Activated CD4-positive, alpha-beta T cell treated with anti-CD3 and anti-CD28 coated beads, Interleukin-2, amount 10 ng/mL, durations not matched to agents 7 days and 5 days (primary cell): Measurements from ENCODE around the gene TRPM3. TPM values are rescaled to one million over a fixed set of nuclear protein-coding genes. Genes with fewer than 3 reads are reported as not detected.

Experiments
- CTCF ChIA-PET: fragments of 350-600 bp; sonication (Branson Sonifier 250); formaldehyde crosslinking; loops from one replicate; lab custom pipeline; 2021; ENCODE audit warnings: antibody characterized with exemption; lab: Charles Lee
- POLR2A ChIA-PET: fragments of 350-600 bp; sonication (Branson Sonifier 250); formaldehyde crosslinking; loops from one replicate; lab custom pipeline; 2021; ENCODE audit warnings: antibody characterized with exemption; lab: Charles Lee
- DNase-seq: peaks from one replicate; pipeline ENCODE4 v3.0.0-alpha.2; 2020
- H3K27ac Mint-ChIP-seq: one replicate; pipeline ENCODE4 v1.8.0; 2021; ENCODE audit warnings: mild to moderate bottlenecking, moderate library complexity, mixed read lengths
- H3K27me3 Mint-ChIP-seq: one replicate; pipeline ENCODE4 v1.8.0; 2021; ENCODE audit warnings: mixed read lengths
- H3K36me3 Mint-ChIP-seq: one replicate; pipeline ENCODE4 v1.8.0; 2021; ENCODE audit warnings: low read depth, mixed read lengths
- H3K4me1 Mint-ChIP-seq: one replicate; pipeline ENCODE4 v1.8.0; 2021; ENCODE audit warnings: mixed read lengths
- H3K4me3 Mint-ChIP-seq: one replicate; pipeline ENCODE4 v1.8.0; 2021; ENCODE audit warnings: mild to moderate bottlenecking, moderate library complexity, mixed read lengths
- H3K9me3 Mint-ChIP-seq: one replicate; pipeline ENCODE4 v1.8.0; 2021; ENCODE audit warnings: mixed read lengths
- total RNA-seq, 2 experiments: library from RNA; stranded (reverse); gene quantifications; one replicate each; pipeline ENCODE4 v1.2.3, GENCODE V29; 2021

Gene TRPM3
- total RNA-seq, 2 experiments from 2014 or later, result not detected

DNA sequence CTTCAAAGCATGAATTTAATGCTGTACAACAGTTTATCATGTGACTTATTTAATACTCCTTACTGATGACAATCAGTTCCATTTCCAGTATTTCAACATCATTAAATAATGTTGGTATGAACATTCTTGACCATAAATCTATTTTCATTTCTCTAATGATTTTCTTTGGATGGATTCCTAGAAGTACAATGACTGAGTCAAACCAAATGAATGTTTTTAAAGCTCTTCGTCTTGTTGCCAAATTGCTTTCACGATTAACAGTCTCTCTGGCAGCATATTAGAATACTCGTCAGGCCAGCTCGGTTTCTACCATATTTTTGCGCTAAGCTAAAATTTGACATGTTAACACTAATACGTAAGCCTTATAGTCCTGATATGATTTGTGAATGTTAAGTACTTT is 197.0 kb downstream of the TRPM3 start:
- DNase-seq, result no peak
- Mint-ChIP-seq H3K4me3 (no peak overlapping the region), H3K36me3 (no peaks in the 10 kb centered on the region), H3K9me3 (no peaks in the 10 kb centered on the region), H3K27ac (no peak overlapping the region), H3K27me3 (no peaks in the 10 kb centered on the region), H3K4me1 (no peaks in the 10 kb centered on the region)
- CTCF ChIA-PET, result no interaction called here
- POLR2A ChIA-PET, result no interaction called here

GRCh38 chr9:70923961-70924360 is 197.5 kb downstream of the TRPM3 start:
- DNase-seq, result no peak
- H3K27ac Mint-ChIP-seq, result no peak overlapping the region
- ChIA-PET POLR2A (no interaction called here), CTCF (no interaction called here)
- H3K4me1 Mint-ChIP-seq, result no peaks in the 10 kb centered on the region
- no peaks in the 10 kb centered on the region for H3K27me3 Mint-ChIP-seq
- no peak overlapping the region for H3K4me3 Mint-ChIP-seq
- no peaks in the 10 kb centered on the region for H3K9me3 Mint-ChIP-seq
- no peaks in the 10 kb centered on the region for H3K36me3 Mint-ChIP-seq

DNA sequence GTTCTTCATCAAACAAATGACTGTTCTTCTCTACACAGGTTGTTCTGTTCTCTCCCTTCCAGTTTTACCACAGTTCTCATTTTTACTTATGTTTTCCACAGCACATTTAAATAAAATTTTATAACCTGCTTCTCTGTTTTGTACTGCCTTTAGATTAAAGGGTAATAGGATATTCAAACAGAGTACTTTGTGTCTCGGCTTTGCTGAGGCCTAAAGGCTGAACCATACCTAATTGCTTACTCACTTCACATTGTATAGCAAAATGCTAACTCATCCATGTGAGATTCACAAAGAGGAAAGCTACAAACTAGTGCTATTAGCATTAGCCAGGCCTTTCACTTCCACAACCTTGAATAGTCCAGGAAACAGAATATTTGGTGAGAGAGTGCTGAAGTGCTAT is 200.3 kb downstream of the TRPM3 start:
- Mint-ChIP-seq H3K27me3 (no peaks in the 10 kb centered on the region), H3K27ac (no peak overlapping the region), H3K4me1 (no peaks in the 10 kb centered on the region), H3K9me3 (no peaks in the 10 kb centered on the region), H3K4me3 (no peak overlapping the region), H3K36me3 (no peaks in the 10 kb centered on the region)
- ChIA-PET CTCF (no interaction called here), POLR2A (no interaction called here)
- DNase-seq, result no peak

DNA sequence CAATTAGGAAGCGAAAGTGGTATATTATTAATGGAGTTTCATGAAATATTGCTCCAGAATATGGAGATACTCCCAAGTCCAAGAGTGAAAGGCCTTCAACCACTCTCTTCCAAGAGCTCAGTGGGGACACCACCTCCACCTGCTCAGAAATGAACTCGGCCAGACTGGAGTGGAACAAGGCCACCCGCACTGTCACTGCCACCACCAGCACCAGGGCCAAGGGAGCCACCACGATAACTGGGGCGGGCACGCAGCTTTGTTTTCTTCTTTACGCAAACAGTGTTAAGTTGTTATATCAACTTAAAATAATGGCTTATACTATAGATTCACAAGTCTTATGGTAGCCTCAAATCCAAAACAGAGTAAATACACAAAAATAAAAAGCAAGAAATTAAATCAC is 204.1 kb downstream of the TRPM3 start:
- no peak overlapping the region for H3K4me3 Mint-ChIP-seq
- no peaks in the 10 kb centered on the region for H3K27me3 Mint-ChIP-seq
- H3K36me3 Mint-ChIP-seq, result no peaks in the 10 kb centered on the region
- H3K27ac Mint-ChIP-seq, result no peak overlapping the region
- DNase-seq, result no peak
- POLR2A ChIA-PET, result no interaction called here
- H3K9me3 Mint-ChIP-seq, result no peaks in the 10 kb centered on the region
- CTCF ChIA-PET, result no interaction called here
- no peaks in the 10 kb centered on the region for H3K4me1 Mint-ChIP-seq

- CTCF ChIA-PET, result no interaction called here
- H3K4me3 Mint-ChIP-seq, result no peak overlapping the region
- H3K9me3 Mint-ChIP-seq, result no peaks in the 10 kb centered on the region
- POLR2A ChIA-PET, result no interaction called here
- no peaks in the 10 kb centered on the region for H3K4me1 Mint-ChIP-seq
- no peak for DNase-seq
- no peak overlapping the region for H3K27ac Mint-ChIP-seq
- H3K27me3 Mint-ChIP-seq, result no peaks in the 10 kb centered on the region
- no peaks in the 10 kb centered on the region for H3K36me3 Mint-ChIP-seq
Measured at GRCh38 chr9:70911791-70912190, 209.6 kb downstream of the TRPM3 start.

GRCh38 chr9:70910598-70910997 is 210.8 kb downstream of the TRPM3 start:
- CTCF ChIA-PET, result no interaction called here
- H3K4me3 Mint-ChIP-seq, result no peak overlapping the region
- no peaks in the 10 kb centered on the region for H3K4me1 Mint-ChIP-seq
- H3K9me3 Mint-ChIP-seq, result no peaks in the 10 kb centered on the region
- H3K27me3 Mint-ChIP-seq, result no peaks in the 10 kb centered on the region
- no peak overlapping the region for H3K27ac Mint-ChIP-seq
- no peak for DNase-seq
- POLR2A ChIA-PET, result no interaction called here
- H3K36me3 Mint-ChIP-seq, result no peaks in the 10 kb centered on the region

DNA sequence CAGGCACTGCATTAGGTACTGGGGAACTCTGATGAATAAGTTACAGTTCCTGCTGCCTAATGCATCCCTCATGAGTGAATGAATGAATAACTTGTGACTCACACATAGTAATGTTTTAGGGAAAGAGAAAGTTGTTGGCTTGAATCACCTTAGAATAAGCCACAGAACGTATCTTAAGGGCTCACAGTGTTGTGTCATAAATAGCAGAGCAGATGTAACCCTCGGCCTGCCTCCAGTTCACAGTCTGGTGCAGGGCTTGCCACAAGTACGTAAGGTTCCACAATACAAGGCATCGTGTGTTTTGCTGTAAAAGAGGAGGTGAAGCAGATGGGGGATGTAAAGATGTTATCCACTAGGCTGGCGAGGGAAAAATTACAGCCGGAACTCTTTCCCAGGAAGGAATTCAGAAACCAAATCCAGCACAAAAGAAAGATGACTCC is 218.7 kb downstream of the TRPM3 start:
- no peak overlapping the region for H3K4me3 Mint-ChIP-seq
- DNase-seq, result no peak
- no peaks in the 10 kb centered on the region for H3K36me3 Mint-ChIP-seq
- H3K27me3 Mint-ChIP-seq, result no peaks in the 10 kb centered on the region
- H3K9me3 Mint-ChIP-seq, result no peaks in the 10 kb centered on the region
- no peak overlapping the region for H3K27ac Mint-ChIP-seq
- ChIA-PET CTCF (no interaction called here), POLR2A (no interaction called here)
- H3K4me1 Mint-ChIP-seq, result no peaks in the 10 kb centered on the region

DNA sequence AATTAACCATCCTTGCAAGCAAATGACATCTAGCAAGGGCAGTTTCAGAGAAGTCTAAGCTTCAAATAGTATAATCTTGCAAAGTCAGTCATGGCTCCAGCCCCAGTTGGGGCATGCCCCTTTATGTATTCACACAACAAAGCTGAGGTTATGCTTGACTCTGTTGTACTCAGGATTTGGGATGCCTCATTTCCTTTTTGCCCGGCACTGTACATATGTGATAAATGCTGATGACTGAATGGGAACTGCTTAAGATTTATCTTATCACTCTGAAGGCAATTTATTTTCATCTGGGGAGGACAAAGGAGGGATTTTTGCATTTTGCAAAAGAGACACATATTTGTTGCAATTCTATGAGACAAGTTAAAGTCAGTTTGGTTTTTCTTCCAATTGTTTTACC is 219.2 kb downstream of the TRPM3 start:
- POLR2A ChIA-PET, result no interaction called here

DNA sequence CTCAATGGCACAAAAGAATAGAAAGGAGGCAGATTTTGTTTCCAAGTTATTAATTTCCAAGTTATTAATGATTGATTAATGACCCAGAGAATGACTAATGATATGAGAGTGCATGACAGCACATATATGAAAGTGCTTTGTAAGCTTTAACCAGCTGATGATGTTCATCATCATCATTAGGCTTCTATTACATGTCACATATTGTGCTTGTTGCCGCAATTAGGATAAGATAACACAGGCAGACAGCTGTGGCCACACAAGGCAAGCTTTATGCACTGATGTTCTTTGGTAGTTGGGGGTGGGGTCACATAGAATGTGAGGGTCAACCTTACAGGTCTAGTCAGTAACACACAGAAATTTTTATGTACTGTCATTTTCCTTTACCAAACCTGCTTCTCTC is 219.7 kb downstream of the TRPM3 start:
- H3K27me3 Mint-ChIP-seq, result no peaks in the 10 kb centered on the region
- DNase-seq, result no peak
- no peaks in the 10 kb centered on the region for H3K4me1 Mint-ChIP-seq
- POLR2A ChIA-PET, result no interaction called here
- no peaks in the 10 kb centered on the region for H3K36me3 Mint-ChIP-seq
- H3K9me3 Mint-ChIP-seq, result no peaks in the 10 kb centered on the region
- no peak overlapping the region for H3K4me3 Mint-ChIP-seq
- CTCF ChIA-PET, result no interaction called here
- no peak overlapping the region for H3K27ac Mint-ChIP-seq

More for the DNA sequence above, 219.2 kb downstream of the TRPM3 start:
- Mint-ChIP-seq H3K27me3 (no peaks in the 10 kb centered on the region), H3K27ac (no peak overlapping the region), H3K9me3 (no peaks in the 10 kb centered on the region), H3K36me3 (no peaks in the 10 kb centered on the region), H3K4me3 (no peak overlapping the region), H3K4me1 (no peaks in the 10 kb centered on the region)
- CTCF ChIA-PET, result no interaction called here
- DNase-seq, result no peak

DNA sequence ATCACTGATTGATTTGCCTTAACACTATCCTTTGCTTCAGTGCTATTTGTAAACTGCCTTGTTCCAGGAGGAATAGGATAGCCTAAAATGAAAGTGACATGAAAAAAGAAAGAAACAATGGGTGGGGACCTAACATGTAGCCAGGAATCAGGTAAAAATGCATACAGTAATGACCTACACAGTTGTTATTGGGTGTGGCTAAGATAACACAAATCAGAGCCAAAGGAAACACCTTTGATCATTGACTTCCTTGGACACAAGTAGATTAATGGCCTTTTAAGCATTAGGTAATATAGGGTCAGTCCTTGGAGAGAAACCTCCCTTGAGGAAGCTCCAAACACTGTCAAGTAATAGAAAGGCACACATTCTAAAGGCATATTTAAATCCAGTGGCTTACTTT is 220.4 kb downstream of the TRPM3 start:
- no peak for DNase-seq
- Mint-ChIP-seq H3K4me3 (no peak overlapping the region), H3K27me3 (no peaks in the 10 kb centered on the region), H3K9me3 (no peaks in the 10 kb centered on the region), H3K27ac (no peak overlapping the region), H3K36me3 (no peaks in the 10 kb centered on the region), H3K4me1 (no peaks in the 10 kb centered on the region)
- POLR2A ChIA-PET, result no interaction called here
- CTCF ChIA-PET, result no interaction called here

GRCh38 chr9:70893580-70894122 is 227.8 kb downstream of the TRPM3 start:
- Mint-ChIP-seq H3K4me3 (no peak overlapping the region), H3K4me1 (no peaks in the 10 kb centered on the region), H3K27me3 (no peaks in the 10 kb centered on the region), H3K36me3 (no peaks in the 10 kb centered on the region), H3K27ac (no peak overlapping the region), H3K9me3 (no peaks in the 10 kb centered on the region)
- ChIA-PET POLR2A (no interaction called here), CTCF (no interaction called here)
- DNase-seq, result no peak

DNA sequence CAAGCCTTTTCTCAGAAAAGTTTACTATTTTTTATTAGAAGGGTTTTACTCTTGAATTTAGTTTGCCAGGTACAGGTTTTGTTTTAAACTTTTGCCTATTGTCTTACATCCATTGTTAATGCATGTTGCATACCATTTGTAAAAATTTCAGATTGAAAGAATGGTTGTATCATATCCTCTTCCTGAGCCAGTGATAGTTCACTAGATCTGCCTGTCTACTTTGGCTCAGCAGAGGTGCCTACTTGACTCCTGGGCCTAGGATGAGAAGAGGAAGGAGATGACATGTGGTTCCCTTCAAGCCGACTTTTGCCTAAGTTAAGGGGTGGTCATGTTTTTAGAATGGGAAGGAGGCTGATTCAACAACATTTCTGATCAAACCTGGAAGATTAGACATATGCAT is 232.9 kb downstream of the TRPM3 start:
- CTCF ChIA-PET, result no interaction called here
- H3K36me3 Mint-ChIP-seq, result no peaks in the 10 kb centered on the region
- no peaks in the 10 kb centered on the region for H3K4me1 Mint-ChIP-seq
- no peak overlapping the region for H3K4me3 Mint-ChIP-seq
- POLR2A ChIA-PET, result no interaction called here
- DNase-seq, result no peak
- no peaks in the 10 kb centered on the region for H3K9me3 Mint-ChIP-seq
- H3K27ac Mint-ChIP-seq, result no peak overlapping the region
- H3K27me3 Mint-ChIP-seq, result no peaks in the 10 kb centered on the region

DNA sequence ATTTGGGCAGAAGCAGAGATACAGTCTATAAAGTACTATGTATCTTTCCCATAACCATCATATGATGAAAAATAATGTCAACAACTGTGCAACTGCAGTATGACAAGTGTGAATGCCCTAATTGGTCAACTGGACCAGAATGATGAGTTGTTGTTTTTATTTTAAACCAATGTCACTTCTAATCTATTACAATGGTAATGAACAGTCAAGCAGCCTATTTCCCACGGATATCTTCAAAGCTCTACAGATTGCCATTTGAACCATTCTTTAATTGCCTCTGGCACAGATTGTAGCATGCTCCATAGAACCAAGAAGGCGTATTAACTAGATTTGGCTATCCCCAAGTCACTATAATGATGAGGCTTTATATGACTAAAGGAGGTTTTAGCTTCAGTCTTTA is 233.6 kb downstream of the TRPM3 start:
- H3K27me3 Mint-ChIP-seq, result no peaks in the 10 kb centered on the region
- DNase-seq, result no peak
- ChIA-PET POLR2A (no interaction called here), CTCF (no interaction called here)
- H3K4me3 Mint-ChIP-seq, result no peak overlapping the region
- no peaks in the 10 kb centered on the region for H3K9me3 Mint-ChIP-seq
- no peaks in the 10 kb centered on the region for H3K4me1 Mint-ChIP-seq
- H3K27ac Mint-ChIP-seq, result no peak overlapping the region
- no peaks in the 10 kb centered on the region for H3K36me3 Mint-ChIP-seq

DNA sequence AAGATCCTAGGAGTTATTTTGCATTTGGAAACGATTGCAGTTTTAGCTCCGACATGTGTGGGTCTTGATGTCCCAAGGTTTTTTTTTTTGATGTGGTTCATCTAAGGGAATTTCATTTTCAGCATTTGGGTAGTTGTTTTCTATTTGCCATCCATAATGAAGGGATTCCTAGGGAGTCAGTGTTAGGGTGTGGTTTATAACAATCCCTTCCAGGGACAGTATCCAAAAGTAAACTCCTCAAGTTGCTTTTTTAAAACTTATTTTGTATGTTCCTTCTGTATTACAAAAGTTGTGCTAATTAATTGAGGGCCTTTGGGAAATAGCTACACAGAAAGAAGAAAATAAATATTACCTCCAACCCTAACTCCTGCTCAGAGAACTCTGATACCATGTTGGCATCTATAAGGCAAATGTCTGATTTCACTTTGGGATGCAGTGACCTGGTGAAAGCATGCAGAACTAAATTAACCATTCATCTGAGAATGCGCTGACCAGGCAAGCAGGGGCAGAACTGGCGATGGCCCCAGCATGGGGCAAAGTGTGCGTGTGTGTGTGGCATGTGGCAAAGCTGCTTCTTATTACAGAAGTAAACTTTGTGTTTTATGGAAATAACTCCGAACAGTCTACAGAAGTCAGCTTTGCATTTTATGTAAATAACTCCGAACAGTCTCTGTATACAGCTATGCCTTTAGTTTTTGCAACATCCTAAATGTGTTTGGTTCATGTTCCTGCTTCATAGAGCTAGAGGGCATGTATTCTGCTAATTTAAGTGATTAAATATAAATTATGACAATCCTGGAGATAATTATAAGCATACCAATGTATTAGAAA is 237.2 kb downstream of the TRPM3 start:
- no peak overlapping the region for H3K4me3 Mint-ChIP-seq
- DNase-seq, result no peak
- H3K27me3 Mint-ChIP-seq, result no peaks in the 10 kb centered on the region
- H3K27ac Mint-ChIP-seq, result no peak overlapping the region
- no peaks in the 10 kb centered on the region for H3K4me1 Mint-ChIP-seq
- H3K9me3 Mint-ChIP-seq, result no peaks in the 10 kb centered on the region
- CTCF ChIA-PET, result interaction anchor here (0.7 kb wide), 1 partner anchor 13 kb away, joined by 3 read pairs; no protein-coding TSS in a partner anchor
- H3K36me3 Mint-ChIP-seq, result no peaks in the 10 kb centered on the region
- POLR2A ChIA-PET, result no interaction called here
